K562 (cell line): ENCODE results near the gene PATJ. TPM values are rescaled to one million over a fixed set of nuclear protein-coding genes. Genes with fewer than 3 reads are reported as not detected.

Source experiments
- ARID1B ChIP-seq: fragments of 450-650 bp; IDR thresholded peaks from 2 replicates; pipeline ENCODE4 v1.6.1; 2016; ENCODE audit warnings: antibody characterized with exemption, mild to moderate bottlenecking, inconsistent platforms
- ETS2 ChIP-seq: IDR thresholded peaks from 2 replicates; pipeline ENCODE4 v1.6.1; 2016; ENCODE audit warnings: borderline replicate concordance, missing genetic modification characterization, mild to moderate bottlenecking, moderate library complexity, missing compliant biosample characterization; ENCODE audit not compliant: poor library complexity, severe bottlenecking
- HOXB6 ChIP-seq: fragments of 250-450 bp; sonication (Bioruptor Pico); IDR thresholded peaks from 2 replicates; pipeline ENCODE4 v1.5.1; 2022; ENCODE audit warnings: mild to moderate bottlenecking, borderline replicate concordance
- KLF13 ChIP-seq: fragments of 450-650 bp; IDR thresholded peaks from 2 replicates; pipeline ENCODE4 v1.6.1; 2016; ENCODE audit warnings: missing genetic modification characterization, low read depth, mild to moderate bottlenecking, missing compliant biosample characterization, moderate library complexity, borderline replicate concordance
- MXD1 ChIP-seq: fragments of 250-450 bp; sonication (Bioruptor Pico); IDR thresholded peaks from 2 replicates; pipeline ENCODE4 v1.8.0; 2021; ENCODE audit warnings: borderline replicate concordance, mild to moderate bottlenecking, moderate library complexity; ENCODE audit not compliant: poor library complexity, severe bottlenecking
- NR2C2 ChIP-seq, 2 experiments: fragments of 200-800 bp in 1 of 2; sonication (Bioruptor generic) in 1 of 2; sonication (generic) in 1 of 2; formaldehyde crosslinking in 1 of 2; IDR thresholded peaks; 2 replicates each; pipeline versions ENCODE4 v1.6.1 to v1.8.0; 2016 to 2022; ENCODE audit warnings: mild to moderate bottlenecking in 1 of 2, missing compliant biosample characterization in 1 of 2, missing genetic modification characterization in 1 of 2, missing genetic modification reagents in 1 of 2
- SRSF7 ChIP-seq: fragments of 200-400 bp; formaldehyde crosslinking; optimal IDR thresholded peaks from 2 replicates; pipeline ENCODE3; 2017; ENCODE audit warnings: mild to moderate bottlenecking, low read depth, low read length
- THRB ChIP-seq: fragments of 450-650 bp; formaldehyde crosslinking; conservative IDR thresholded peaks from 2 replicates; pipeline ENCODE4 v1.4.0; 2022; ENCODE audit warnings: mild to moderate bottlenecking, missing genetic modification characterization
- TSC22D4 ChIP-seq: fragments of 450-650 bp; IDR thresholded peaks from 2 replicates; pipeline ENCODE4 v1.6.1; 2016; ENCODE audit warnings: missing genetic modification characterization, missing biosample characterization, control low read depth
- ZBTB5 ChIP-seq: fragments of 450-650 bp; IDR thresholded peaks from 2 replicates; pipeline ENCODE4 v1.6.1; 2017; ENCODE audit warnings: antibody characterized with exemption
- ZZZ3 ChIP-seq: fragments of 450-650 bp; IDR thresholded peaks from 2 replicates; pipeline ENCODE4 v1.6.1; 2016; ENCODE audit warnings: antibody characterized with exemption, mild to moderate bottlenecking, moderate library complexity
- polyA plus RNA-seq, 8 experiments: library from polyadenylated mRNA; depleted of rRNA in 4 of 8; stranded (reverse) in 5 of 8; unstranded in 3 of 8; fragments of >200 nt; fragmentation: Nextera tagmentation in 2 of 8; fragmentation: Illumina TruSeq in 1 of 8; extraction: Ambion mirVana in 2 of 8; extraction: Trizol in 1 of 8; gene quantifications; 2 replicates each; pipeline versions ENCODE4 v1.2.1 to v1.2.3, GENCODE V29; 2011 to 2014; ENCODE audit warnings: inconsistent platforms in 1 of 8, missing spikeins in 1 of 8
- total RNA-seq, 7 experiments: library from RNA; depleted of rRNA in 6 of 7; stranded (reverse); fragments of >200 nt in 6 of 7; fragmentation: Illumina TruSeq in 2 of 7; extraction: Trizol in 2 of 7; gene quantifications; 2 replicates each; pipeline versions ENCODE4 v1.2.1 to v1.2.3, GENCODE V29; 2011 to 2021; ENCODE audit warnings: low replicate concordance in 1 of 7
- TF ChIP-seq, protein P1 (sequence below), 2 experiments: fragments of 450-650 bp in 1 of 2; IDR thresholded peaks; 2 replicates each; pipeline ENCODE4 v1.6.1; 2011 to 2017; ENCODE audit warnings: low read depth in 2 of 2, antibody characterized with exemption in 1 of 2, borderline replicate concordance in 1 of 2, low read length in 1 of 2, mild to moderate bottlenecking in 1 of 2, mixed read lengths in 1 of 2; ENCODE audit not compliant: control insufficient read depth in 1 of 2

PATJ gene
- total and polyA plus RNA-seq, 9 of the 15 experiments (the other 6 are each of a cell fraction or from before 2014, with no cell fraction given) = 0.22 TPM; not detected in 8

- TF ChIP-seq THRB (CRISPR knock-in tag) (no peak), ARID1B (no peak), ZBTB5 (no peak), MXD1 (no peak), KLF13 (tag) (no peak), ETS2 (tag) (no peak), HOXB6 (CRISPR knock-in tag) (no peak), ZZZ3 (no peak), TSC22D4 (tag) (no peak), SRSF7 (no peak), NR2C2 (CRISPR knock-in tag; IDR thresholded peaks at IDR 0.05) (no peak), NR2C2 (tag; IDR thresholded peaks at IDR 0.05) (no peak)
- TF ChIP-seq, protein P1, sequence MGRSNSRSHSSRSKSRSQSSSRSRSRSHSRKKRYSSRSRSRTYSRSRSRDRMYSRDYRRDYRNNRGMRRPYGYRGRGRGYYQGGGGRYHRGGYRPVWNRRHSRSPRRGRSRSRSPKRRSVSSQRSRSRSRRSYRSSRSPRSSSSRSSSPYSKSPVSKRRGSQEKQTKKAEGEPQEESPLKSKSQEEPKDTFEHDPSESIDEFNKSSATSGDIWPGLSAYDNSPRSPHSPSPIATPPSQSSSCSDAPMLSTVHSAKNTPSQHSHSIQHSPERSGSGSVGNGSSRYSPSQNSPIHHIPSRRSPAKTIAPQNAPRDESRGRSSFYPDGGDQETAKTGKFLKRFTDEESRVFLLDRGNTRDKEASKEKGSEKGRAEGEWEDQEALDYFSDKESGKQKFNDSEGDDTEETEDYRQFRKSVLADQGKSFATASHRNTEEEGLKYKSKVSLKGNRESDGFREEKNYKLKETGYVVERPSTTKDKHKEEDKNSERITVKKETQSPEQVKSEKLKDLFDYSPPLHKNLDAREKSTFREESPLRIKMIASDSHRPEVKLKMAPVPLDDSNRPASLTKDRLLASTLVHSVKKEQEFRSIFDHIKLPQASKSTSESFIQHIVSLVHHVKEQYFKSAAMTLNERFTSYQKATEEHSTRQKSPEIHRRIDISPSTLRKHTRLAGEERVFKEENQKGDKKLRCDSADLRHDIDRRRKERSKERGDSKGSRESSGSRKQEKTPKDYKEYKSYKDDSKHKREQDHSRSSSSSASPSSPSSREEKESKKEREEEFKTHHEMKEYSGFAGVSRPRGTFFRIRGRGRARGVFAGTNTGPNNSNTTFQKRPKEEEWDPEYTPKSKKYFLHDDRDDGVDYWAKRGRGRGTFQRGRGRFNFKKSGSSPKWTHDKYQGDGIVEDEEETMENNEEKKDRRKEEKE (IDR thresholded peaks at IDR 0.05; ENCODE audit: borderline replicate concordance in 1 of 2, control insufficient read depth in 1 of 2, low read depth in 2 of 2, low read length in 1 of 2) = no peak
Measured at GRCh38 chr1:61887931-61888564, 145.8 kb downstream of the PATJ start (continued).
